GM18909 (cell line): Measurements from ENCODE around the gene TOR1AIP2.
"Not testable (repeated sequence)": the region's sequence is repeated elsewhere in the genome, so short reads cannot be mapped to it uniquely, and the experiment has no call there.

Experiments used
- ATAC-seq: cut with Tn5 transposase; IDR thresholded peaks from one replicate; pipeline ENCODE4 v1.9.1; 2021; ENCODE audit warnings: mild to moderate bottlenecking; ENCODE audit not compliant: unreplicated experiment, poor library complexity

Gene TOR1AIP2

DNA sequence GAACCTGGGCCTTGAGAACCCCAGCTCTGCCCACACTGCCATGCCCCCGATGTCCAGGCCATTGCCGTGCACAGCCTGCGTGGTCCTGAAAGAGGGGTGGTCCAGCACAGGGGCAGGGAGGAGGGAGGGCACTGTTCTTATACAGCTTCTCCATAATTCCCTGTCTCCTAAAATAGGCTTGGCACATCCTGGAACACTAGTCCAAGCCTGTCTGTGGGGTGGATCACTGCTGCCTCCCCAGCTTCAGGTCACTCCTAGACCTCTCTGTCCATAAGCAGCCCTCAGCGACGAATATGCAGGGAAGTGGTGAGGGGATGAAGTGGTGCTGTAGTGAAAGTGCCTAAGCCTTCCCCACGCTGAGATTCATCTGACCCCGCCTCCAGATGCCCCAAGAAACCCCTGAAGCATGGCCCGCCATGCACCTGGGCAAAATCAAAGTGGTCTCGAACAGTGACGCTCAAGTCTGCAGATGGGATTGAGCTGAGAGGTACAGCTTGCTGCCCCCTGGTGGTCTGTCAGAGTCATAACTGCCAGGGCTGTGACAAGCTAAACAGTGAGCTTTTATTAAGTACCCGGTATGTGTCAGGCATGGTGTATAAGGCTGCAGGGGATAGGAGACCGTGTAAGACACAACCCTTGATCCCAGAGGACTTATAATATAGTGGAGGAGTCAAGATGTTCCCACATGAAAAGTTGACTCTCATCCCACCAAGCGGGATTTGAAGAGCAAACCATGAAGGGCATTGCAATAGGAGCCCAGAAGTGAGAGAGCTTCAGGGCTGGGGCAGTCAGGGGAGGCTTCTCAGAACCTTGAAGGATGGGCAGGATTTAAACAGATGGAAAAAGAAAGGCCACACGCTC is 67.9 kb downstream of the TOR1AIP2 start:
- ATAC-seq = peak; percentile 76

DNA sequence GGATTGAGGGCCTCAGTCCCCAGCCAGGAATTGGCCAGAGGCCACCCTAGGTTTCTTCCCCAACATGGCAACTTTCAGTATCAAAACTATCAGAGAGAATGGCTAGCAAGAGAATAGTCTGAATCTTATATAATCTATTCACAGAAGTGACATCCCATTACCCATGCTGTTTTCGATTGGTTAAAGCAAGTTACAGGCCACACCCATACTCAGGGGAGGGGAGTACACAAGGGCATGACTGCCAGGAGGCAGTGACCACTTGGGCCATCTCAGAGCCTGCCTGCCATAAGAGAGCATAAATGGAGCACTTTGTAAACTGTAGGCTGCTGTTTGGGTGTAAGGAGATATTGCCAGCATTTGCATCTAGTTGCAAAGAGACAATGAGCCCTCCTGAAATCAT is 69.1 kb downstream of the TOR1AIP2 start:
- no peak for ATAC-seq

DNA sequence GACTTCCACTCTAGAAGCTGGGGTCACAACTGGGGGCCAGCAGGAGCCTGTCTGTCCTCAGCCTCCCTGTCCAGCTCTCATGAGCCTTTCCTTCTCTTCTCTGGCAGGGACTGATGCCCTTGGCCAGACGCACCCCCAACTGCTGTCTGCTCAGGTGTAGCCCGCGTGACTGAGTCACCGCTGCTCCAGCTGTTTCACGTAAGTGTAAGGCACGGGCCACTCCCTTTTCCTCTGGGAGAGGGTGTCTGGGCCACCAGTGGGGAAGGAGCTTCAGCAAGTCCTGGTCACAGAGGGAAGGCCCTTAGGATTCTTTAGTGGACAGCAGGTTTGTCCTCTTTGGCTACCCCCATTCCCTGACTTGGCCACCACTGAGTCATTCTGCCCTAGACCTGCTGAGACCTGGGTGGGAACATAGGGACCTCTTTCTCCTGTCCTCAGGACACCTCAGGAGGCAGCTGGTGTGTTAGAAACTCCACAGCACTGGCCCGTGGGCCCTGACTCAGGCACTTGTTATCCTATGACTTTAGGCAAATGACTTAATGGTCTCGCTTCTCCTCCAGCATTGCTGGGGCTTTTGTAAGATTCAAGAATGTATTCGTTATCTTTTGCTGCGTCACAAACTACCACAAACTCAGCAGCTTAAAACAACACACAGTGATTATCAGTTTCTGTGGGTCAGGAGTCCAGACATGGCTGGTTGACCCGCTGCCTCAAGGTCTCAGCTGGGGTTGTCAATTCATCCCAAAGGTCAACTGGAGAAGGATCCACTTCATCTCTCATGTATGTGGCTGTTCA is 69.7 kb downstream of the TOR1AIP2 start:
- ATAC-seq = no peak

- ATAC-seq = no peak
These were observed 70.3 kb downstream of the TOR1AIP2 start for GRCh38 chr1:179807291-179807690.

DNA sequence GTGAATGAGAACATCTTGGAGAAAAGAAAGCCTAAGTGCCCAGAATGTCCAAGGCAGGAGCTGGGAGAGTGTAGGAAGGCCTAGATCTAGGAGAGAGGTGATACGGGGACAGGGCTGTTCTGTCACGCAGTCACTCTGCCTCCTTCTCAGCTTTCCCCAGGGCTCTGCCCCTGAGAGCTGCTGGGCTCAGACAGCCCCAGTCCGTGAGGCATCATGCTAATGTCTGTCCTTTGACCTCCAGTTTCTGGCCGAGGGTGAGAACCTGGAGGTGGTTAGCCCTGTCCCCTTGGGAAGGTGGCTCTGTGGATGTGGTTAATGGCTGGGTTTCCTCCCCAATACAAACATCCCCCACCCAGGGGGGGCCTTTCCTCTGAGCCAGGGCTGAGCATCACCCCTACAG is 71.3 kb downstream of the TOR1AIP2 start:
- ATAC-seq = no peak

DNA sequence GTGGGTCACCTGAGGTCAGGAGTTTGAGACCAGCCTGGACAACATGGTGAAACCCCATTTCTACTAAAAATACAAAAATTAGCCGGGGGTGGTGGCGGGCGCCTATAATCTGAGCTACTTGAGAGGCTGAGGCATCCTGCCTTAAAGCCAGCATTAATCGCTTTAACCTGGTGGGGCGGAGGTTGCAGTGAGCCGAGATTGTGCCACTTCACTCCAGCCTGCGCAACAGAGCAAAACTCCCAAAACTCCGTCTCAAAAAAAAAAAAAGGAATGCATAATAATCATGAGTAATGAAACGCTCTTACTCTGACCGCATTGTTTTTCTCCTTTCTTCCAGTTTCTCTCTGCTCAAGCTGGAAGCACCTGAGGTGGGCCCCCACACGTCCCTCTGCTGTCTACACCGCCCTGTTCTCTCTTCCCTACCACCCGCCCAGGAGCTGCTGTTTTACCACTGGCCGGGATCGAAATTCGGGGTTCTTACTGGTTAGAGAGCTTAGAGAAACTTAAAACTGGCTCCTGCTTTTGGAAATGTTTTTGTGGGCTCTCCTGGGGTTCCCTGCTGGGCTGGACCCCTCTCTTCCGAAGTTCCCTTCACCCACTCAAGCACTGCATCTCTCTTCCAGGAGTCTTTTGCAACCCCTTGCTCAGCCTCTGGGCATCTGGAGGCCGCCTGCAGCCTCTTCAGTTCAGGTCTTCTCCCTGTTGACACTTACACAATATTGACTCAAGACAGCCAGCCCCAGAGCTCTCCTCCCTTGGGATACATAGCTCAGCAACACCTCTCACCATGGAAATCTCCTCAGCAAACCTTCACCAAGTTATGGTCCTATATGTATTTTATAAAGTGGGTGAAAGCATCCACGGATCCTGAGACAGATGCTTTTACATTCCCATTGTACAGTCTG is 72.1 kb downstream of the TOR1AIP2 start:
- ATAC-seq = no peak

GRCh38 chr1:179804417-179804816 is 73.2 kb downstream of the TOR1AIP2 start:
- not testable (repeated sequence) for ATAC-seq

DNA sequence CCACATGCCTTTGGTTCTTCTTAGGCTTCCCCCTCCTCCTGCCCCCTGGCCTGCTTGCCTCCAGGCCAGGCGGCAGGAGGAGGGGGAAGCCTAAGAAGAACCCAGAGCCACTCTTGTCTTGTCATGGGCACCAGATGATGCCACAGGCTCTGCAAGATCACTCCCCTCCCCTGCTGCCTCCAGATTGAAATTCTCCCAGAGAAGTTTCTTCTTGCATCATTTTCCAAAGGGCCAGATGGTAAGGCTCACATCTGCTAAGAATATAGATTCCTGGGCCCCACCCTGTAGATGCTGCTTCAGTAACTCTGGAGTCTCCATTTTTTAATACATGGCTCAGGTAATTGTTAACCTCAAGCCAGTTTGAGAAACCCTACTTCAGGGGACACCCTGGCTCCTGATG is 73.7 kb downstream of the TOR1AIP2 start:
- no peak for ATAC-seq

DNA sequence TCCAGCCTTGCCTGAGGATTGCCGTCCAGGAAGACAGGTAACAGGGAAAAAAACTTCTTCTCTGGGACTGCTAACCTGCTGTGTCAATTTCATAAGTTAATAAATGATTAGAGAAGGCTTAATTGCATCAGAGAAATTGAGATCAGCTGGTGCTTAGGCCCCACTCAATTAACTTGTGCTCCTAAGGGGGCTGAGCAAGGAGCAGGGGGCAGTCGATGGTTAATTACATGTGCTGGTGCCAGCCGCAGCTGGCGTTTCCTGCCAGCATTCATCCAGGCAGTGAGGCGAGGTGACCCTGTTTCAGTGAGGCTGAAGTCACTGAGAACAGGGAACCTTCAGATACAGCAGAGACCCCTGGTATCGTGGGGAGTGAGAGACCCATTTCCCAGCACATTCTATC is 74.5 kb downstream of the TOR1AIP2 start:
- ATAC-seq = no peak

GRCh38 chr1:179800481-179800880 is 77.1 kb downstream of the TOR1AIP2 start:
- no peak for ATAC-seq

GRCh38 chr1:179798864-179799516 is 78.6 kb downstream of the TOR1AIP2 start:
- ATAC-seq = no peak

- ATAC-seq = no peak
These were observed 79.3 kb downstream of the TOR1AIP2 start for GRCh38 chr1:179798213-179798863.

DNA sequence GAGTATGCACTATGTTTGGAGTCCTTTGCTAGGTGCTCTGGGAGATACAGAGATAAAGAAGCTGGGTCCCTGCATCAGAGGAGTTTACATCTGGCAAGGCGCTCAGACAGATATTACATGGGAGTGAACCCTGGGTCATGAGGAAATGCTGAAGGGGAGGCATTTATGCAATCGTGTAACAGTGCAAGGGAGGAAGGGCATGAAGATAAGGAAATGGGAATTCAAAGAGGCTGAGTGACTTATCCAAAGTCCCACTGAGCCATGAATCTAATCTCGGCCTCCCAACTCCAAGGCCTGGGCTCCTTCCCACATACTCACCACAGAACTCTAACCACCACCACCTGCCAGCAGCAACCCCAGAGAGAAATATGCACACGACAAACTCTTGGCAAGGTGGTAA is 82.9 kb downstream of the TOR1AIP2 start:
- no peak for ATAC-seq

- ATAC-seq = no peak
These were observed 83.5 kb downstream of the TOR1AIP2 start for GRCh38 chr1:179794146-179794545.

- no peak for ATAC-seq
These were observed 84.3 kb downstream of the TOR1AIP2 start for GRCh38 chr1:179793281-179793680.
